ENCODE measurements around the gene PRICKLE1.

Gene PRICKLE1

DNA sequence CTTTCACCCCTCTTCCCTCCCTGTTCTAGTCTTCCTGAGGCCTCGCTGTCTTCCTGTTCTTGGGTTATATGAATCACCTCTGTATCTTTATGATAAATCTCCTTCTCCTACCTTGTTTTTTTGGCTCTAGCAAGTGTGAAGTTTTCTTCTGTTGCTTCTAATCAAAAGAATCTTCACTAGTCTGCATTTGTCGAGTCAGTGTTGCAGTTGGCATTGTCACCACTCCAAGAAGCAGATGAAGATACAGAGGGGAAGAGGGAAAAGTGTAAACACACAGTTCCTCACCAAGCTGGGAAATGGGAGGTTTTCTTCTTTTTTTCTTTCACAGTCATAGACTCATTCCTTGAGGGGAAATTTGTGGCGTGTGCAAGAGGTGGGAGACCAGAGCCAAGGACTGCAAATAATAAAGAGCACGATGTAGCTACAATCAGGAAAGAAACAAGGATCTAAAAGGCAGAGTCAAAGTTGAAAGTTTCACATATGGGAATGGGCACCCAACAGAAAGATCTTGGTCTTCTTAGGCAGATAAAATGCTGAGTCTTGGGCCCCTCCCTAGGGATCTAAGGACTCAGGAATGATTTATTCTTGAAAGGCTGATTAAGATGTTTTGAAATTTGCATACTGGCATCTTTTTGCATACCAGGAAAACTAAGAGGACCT lies 22.2 kb upstream of the PRICKLE1 start:
- no peak overlapping the region for H3K4me3 ChIP-seq (ENCODE audit: low read length)
- no peaks in the 10 kb centered on the region for H3K9me3 ChIP-seq (ENCODE audit: control insufficient read depth, low read length)
- H3K36me3 ChIP-seq (ENCODE audit: control insufficient read depth, insufficient read depth, low read length), result no peaks in the 10 kb centered on the region
- no peaks in the 10 kb centered on the region for H3K27me3 ChIP-seq (ENCODE audit: control insufficient read depth, insufficient read depth, low read length)
- no peak overlapping the region for H3K9ac ChIP-seq (ENCODE audit: low read length)
- H3K4me1 ChIP-seq (ENCODE audit: control insufficient read depth, insufficient read depth, low read length), result no peaks in the 10 kb centered on the region

DNA sequence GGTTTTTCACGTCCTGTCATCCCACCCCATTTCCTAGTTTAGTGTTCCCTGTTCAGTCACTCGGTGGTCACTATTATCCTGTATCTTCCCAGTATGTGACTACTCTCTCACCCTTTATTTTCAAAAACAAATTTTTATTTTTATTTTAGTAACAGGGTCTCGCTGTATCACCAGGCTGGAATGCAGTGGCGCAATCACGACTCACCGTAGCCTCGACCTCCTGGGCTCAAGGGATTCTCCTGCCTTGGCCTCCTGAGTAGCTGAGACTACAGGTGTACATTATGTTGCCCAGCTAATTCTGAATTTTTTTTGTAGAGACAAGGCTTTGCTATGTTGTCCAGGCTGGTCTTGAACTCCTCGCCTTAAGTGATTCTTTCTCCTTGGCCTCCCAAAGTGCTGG lies 20.1 kb upstream of the PRICKLE1 start:
- Histone ChIP-seq H3K36me3 (ENCODE audit: control insufficient read depth, insufficient read depth, low read length) (no peaks in the 10 kb centered on the region), H3K9ac (ENCODE audit: low read length) (no peak overlapping the region), H3K9me3 (ENCODE audit: control insufficient read depth, low read length) (no peaks in the 10 kb centered on the region), H3K27me3 (ENCODE audit: control insufficient read depth, insufficient read depth, low read length) (no peaks in the 10 kb centered on the region), H3K4me1 (ENCODE audit: control insufficient read depth, insufficient read depth, low read length) (no peaks in the 10 kb centered on the region), H3K4me3 (ENCODE audit: low read length) (no peak overlapping the region)

DNA sequence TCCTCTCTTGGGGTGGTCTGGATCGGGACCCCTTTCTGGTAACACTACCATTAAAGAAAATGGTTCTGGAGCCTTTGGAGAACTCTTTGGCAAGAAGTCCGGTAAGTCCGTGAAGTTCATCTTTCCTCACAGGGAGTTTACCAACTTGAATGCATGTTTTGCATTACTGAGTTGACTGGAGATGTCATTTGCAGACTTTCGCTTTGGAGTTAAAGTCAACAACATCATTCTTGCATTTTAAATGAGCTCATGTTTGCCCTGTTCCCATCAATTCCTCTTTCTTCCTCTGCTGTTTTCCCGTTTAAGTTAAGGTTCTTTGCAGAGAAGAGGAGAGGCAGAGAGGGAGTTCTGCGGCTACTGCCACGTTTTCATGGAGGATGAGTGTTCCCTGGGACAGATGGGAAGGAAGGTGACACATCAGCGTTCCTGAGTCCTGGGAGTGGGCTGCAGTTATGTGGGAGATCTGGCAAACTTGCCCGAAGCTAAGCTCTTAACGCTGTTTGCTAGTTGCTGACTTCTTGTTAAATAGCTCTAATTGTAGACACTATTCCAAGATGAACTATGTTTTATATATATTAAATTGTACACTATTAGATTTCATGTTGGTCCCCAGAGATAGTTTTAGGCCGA lies 18.8 kb upstream of the PRICKLE1 start:
- no peaks in the 10 kb centered on the region for H3K4me1 ChIP-seq (ENCODE audit: control insufficient read depth, insufficient read depth, low read length)

DNA sequence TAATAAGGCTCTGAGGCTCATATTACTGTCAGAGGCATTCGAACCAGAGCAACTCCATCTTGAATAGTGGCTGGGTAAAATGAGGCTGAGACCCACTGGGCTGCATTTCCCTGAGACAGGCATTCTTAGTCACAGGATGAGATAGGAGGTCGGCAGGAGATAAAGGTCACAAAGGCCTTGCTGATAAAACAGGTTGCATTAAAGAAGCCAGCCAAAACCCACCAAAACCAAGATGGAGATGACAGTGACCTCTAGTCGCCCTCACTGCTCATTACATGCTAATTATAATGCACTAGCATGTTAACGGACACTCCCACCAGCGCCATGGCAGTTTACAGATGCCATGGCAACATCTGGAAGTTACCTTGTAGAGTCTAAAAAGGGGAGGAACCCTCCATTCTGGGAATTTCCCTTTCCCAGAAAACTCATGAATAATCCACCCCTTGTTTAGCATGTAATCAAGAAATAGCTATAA lies 18.1 kb upstream of the PRICKLE1 start:
- H3K9me3 ChIP-seq (ENCODE audit: control insufficient read depth, low read length), result no peaks in the 10 kb centered on the region
- H3K4me3 ChIP-seq (ENCODE audit: low read length), result no peak overlapping the region
- no peaks in the 10 kb centered on the region for H3K27me3 ChIP-seq (ENCODE audit: control insufficient read depth, insufficient read depth, low read length)
- H3K9ac ChIP-seq (ENCODE audit: low read length), result no peak overlapping the region
- no peaks in the 10 kb centered on the region for H3K4me1 ChIP-seq (ENCODE audit: control insufficient read depth, insufficient read depth, low read length)
- H3K36me3 ChIP-seq (ENCODE audit: control insufficient read depth, insufficient read depth, low read length), result no peaks in the 10 kb centered on the region

More for the DNA sequence above, 18.8 kb upstream of the PRICKLE1 start:
- H3K9me3 ChIP-seq (ENCODE audit: control insufficient read depth, low read length), result no peaks in the 10 kb centered on the region
- no peak overlapping the region for H3K4me3 ChIP-seq (ENCODE audit: low read length)
- H3K27me3 ChIP-seq (ENCODE audit: control insufficient read depth, insufficient read depth, low read length), result no peaks in the 10 kb centered on the region
- H3K9ac ChIP-seq (ENCODE audit: low read length), result no peak overlapping the region
- no peaks in the 10 kb centered on the region for H3K36me3 ChIP-seq (ENCODE audit: control insufficient read depth, insufficient read depth, low read length)

DNA sequence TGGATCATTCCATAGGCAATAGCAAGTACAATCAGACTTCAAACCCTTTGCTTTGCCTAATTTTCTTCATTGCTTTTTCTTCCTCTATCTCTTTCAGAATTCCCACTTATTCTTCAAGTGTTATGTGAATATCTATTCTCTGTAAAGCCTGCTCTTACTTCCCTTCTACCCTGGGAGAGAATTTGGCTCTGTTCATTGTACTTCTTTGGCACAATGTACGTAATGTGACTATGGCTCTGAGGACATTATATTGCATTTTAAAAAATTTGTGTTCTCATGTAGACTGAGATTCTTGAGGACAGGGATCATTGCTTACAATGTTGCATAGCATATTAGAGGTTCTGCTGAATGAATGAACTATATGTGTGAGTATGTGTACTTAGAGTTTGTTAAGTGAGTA lies 16.9 kb upstream of the PRICKLE1 start:
- Histone ChIP-seq H3K36me3 (ENCODE audit: control insufficient read depth, insufficient read depth, low read length) (no peaks in the 10 kb centered on the region), H3K9ac (ENCODE audit: low read length) (no peak overlapping the region), H3K4me1 (ENCODE audit: control insufficient read depth, insufficient read depth, low read length) (no peaks in the 10 kb centered on the region), H3K9me3 (ENCODE audit: control insufficient read depth, low read length) (no peaks in the 10 kb centered on the region), H3K4me3 (ENCODE audit: low read length) (no peak overlapping the region), H3K27me3 (ENCODE audit: control insufficient read depth, insufficient read depth, low read length) (no peaks in the 10 kb centered on the region)

DNA sequence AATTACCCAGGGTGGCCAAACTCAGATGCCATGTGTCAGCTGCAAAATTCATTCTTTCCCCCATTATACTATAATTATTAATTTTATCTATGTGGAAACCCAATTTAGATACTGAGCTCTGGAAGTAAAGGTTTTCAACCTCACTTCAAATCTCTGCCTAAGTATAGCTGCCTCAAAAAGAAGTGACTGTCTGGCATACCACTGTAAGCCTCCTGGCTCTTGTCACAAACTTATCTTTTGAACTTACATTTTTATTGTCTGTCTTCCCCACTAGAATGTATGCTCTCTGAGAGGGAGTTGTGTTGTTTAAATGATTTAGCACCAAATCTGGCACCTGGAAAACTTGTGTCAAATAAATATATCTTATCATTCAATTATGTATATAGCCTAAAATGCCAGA lies 16.1 kb upstream of the PRICKLE1 start:
- no peaks in the 10 kb centered on the region for H3K4me1 ChIP-seq (ENCODE audit: control insufficient read depth, insufficient read depth, low read length)
- no peaks in the 10 kb centered on the region for H3K36me3 ChIP-seq (ENCODE audit: control insufficient read depth, insufficient read depth, low read length)
- no peak overlapping the region for H3K4me3 ChIP-seq (ENCODE audit: low read length)
- no peaks in the 10 kb centered on the region for H3K9me3 ChIP-seq (ENCODE audit: control insufficient read depth, low read length)
- H3K27me3 ChIP-seq (ENCODE audit: control insufficient read depth, insufficient read depth, low read length), result no peaks in the 10 kb centered on the region
- H3K9ac ChIP-seq (ENCODE audit: low read length), result no peak overlapping the region

DNA sequence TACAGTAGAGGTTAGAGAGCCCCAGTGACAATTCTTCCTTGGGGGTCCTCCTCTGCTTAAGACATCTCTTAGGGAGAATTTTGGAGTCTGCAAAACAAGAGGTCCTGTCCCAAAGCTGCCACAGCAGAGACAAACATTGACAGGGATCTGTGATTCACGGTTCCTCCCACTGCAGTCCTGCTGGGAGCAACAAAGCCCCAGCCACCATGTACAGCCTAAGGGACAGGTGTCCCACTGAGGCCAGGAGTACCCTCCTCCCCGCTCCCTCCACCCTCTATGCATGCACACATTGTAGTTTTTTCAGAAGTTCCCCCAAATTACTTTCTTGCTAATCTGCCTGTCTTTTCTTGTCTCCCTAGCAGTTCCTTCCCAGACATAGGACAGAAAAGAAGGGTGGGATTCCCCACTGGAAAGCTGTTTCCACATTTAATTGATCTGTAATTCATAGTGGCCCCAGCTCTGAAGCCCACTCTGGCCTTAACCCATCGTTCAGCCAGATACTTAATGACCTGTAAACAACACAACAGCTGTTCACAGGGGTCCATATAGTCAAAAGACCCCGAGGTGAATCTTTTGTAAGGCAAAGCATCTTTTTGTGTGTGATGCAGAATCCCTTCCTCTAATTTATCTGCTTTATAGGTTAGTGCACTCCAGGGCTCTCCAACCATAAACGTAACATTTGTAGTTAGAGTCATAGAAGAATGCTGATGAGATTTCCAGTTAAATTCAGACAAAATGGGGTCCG lies 13.9 kb upstream of the PRICKLE1 start:
- Histone ChIP-seq H3K9ac (ENCODE audit: low read length) (no peak overlapping the region), H3K9me3 (ENCODE audit: control insufficient read depth, low read length) (no peaks in the 10 kb centered on the region), H3K27me3 (ENCODE audit: control insufficient read depth, insufficient read depth, low read length) (no peaks in the 10 kb centered on the region), H3K4me3 (ENCODE audit: low read length) (no peak overlapping the region), H3K36me3 (ENCODE audit: control insufficient read depth, insufficient read depth, low read length) (no peaks in the 10 kb centered on the region), H3K4me1 (ENCODE audit: control insufficient read depth, insufficient read depth, low read length) (no peaks in the 10 kb centered on the region)

DNA sequence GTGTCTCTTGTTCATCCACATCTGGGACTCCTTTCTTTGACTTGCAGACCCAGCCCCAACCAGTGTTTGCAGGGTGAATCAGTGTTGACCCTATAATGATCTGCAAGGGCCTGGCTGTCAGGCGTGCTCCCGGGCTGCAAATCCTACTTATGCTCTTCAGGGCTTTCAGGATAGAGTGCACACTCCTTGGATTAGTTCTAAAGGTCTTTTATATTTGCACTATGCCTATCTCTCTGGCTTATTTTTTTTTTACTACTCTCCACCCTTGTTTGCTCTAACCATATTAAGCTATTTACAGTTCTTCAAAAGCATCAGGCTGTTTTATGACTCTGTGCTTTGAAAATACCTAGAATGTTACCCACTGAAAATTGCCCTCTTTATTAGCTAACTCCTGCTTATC lies 4.3 kb upstream of the PRICKLE1 start:
- no peaks in the 10 kb centered on the region for H3K27me3 ChIP-seq (ENCODE audit: control insufficient read depth, insufficient read depth, low read length)
- H3K9ac ChIP-seq (ENCODE audit: low read length), result no peak overlapping the region
- no peaks in the 10 kb centered on the region for H3K36me3 ChIP-seq (ENCODE audit: control insufficient read depth, insufficient read depth, low read length)
- no peaks in the 10 kb centered on the region for H3K9me3 ChIP-seq (ENCODE audit: control insufficient read depth, low read length)
- no peak overlapping the region for H3K4me3 ChIP-seq (ENCODE audit: low read length)
- H3K4me1 ChIP-seq (ENCODE audit: control insufficient read depth, insufficient read depth, low read length), result peaks cover 20% of the 10 kb centered on the region

DNA sequence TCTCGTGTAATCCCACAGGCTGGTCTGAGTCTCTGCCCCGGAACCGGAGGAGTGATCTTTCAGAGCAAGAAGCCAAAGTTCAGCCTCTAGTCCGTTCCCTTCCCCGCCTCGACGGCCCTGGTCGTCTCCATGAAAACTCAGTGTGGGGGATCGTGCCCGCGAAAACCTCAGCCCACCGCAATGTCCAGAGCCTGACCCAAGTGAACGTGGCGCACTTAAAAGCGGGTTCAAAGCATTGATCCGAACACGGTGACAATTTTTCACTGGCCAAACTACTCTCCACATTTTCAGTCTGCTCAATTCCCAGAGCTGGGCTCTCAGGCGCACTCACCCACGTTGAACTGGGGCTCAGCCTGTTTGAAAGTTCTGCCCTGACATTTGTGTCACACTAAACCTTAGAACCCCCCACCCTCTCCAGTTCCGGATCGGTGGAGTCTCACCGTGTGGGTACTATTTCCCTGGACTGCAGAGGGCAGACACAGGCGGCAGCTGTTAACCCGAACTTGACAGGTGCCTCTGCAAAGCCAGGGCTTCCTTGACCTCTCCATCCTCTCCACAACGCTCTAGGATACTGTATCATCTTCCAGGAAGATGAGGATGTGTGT lies 886 bp upstream of the PRICKLE1 start:
- Histone ChIP-seq H3K9ac (ENCODE audit: low read length) (peak overlapping the region; percentile 76), H3K4me1 (ENCODE audit: control insufficient read depth, insufficient read depth, low read length) (peaks cover 29% of the 10 kb centered on the region), H3K4me3 (ENCODE audit: low read length) (peak overlapping the region; percentile 48), H3K36me3 (ENCODE audit: control insufficient read depth, insufficient read depth, low read length) (no peaks in the 10 kb centered on the region), H3K27me3 (ENCODE audit: control insufficient read depth, insufficient read depth, low read length) (no peaks in the 10 kb centered on the region), H3K9me3 (ENCODE audit: control insufficient read depth, low read length) (no peaks in the 10 kb centered on the region)

DNA sequence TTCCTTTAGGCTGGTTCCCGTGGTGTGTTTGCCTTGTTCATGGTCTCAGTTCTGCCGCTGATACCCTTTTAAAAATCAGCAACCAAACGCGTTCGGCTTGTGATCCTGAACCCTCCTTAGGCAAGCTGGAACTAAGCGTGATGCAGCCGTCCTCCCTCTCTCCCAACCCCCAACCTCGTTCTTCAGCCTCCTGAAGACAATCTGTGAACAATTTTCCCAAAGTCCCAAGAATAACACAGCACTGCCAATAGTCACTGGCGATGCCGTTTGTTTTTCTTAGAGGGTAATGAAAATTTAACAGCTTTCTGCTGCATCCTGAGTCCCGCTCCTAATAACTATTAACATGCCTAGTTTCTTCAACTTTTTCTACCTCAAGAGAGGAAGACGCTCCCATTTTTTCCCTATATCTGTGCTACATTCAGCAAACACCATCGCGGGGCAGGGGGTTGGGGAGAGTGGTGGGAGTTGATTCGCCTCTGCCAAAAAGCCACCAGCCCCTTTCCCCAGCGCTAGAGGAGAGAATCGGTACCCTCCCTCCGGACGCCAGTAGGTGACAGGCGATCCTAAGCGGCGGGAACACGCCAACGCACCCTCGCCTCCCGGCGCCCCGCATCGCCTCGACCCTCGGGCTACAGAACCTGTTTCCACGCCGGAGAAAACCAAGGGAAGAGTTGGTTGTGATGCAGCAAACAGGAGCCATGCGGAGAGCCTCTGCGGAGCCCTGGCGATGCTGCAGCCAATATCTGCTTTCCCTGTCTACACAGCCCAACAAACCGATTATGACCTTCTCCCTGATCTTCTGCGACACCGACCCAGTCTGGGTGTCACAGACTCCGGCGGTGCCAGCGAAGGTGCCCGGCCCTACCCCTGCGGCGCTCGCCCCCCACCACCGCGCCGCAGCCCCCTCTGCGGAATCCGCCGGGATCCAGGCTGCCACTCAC lies 752 bp downstream of the PRICKLE1 start:
- peaks cover 23% of the 10 kb centered on the region for H3K4me1 ChIP-seq (ENCODE audit: control insufficient read depth, insufficient read depth, low read length)
- H3K9ac ChIP-seq (ENCODE audit: low read length), result peak overlapping the region; percentile 66
- no peaks in the 10 kb centered on the region for H3K9me3 ChIP-seq (ENCODE audit: control insufficient read depth, low read length)
- no peaks in the 10 kb centered on the region for H3K27me3 ChIP-seq (ENCODE audit: control insufficient read depth, insufficient read depth, low read length)
- H3K36me3 ChIP-seq (ENCODE audit: control insufficient read depth, insufficient read depth, low read length), result no peaks in the 10 kb centered on the region
- H3K4me3 ChIP-seq (ENCODE audit: low read length), result peak overlapping the region; percentile 65

Data from mucosa of stomach (tissue), 1 donor.